Panc1 (cell line): ENCODE data around the gene SYT9. TPM values are rescaled to one million over a fixed set of nuclear protein-coding genes. Genes with fewer than 3 reads are reported as not detected.

Source experiments
- ATAC-seq: fragments of 200-7000 bp; cut with Tn5 transposase; 2 replicates; pipeline ENCODE4 v1.9.1; 2020; ENCODE audit warnings: mild to moderate bottlenecking, moderate library complexity
- BruUV-seq: library from RNA; stranded (reverse); fragments of 400-500 nt; replicated peaks from 2 replicates; lab custom pipeline; 2021; lab: Mats Ljungman, UMichigan
- CTCF ChIA-PET: fragments of 300-600 bp; sonication (Branson Sonifier 250); formaldehyde crosslinking; loops from one replicate; lab custom pipeline; 2022; ENCODE audit warnings: antibody characterized with exemption; lab: Charles Lee
- POLR2A ChIA-PET: fragments of 300-600 bp; sonication (Branson Sonifier 250); formaldehyde crosslinking; loops from one replicate; lab custom pipeline; 2022; ENCODE audit warnings: antibody characterized with exemption; lab: Charles Lee
- DNase-seq: peaks from one replicate; pipeline ENCODE4 v3.0.0-alpha.2; 2010; ENCODE audit warnings: low read depth, low spot score
- H3K27ac ChIP-seq: 2 replicates; pipeline ENCODE4 v1.5.1; 2011; ENCODE audit warnings: mild to moderate bottlenecking, low read length, inconsistent platforms
- H3K27me3 ChIP-seq: fragments of 200-500 bp; sonication (Bioruptor generic); 2 replicates; pipeline ENCODE4 v1.6.0; 2014; ENCODE audit warnings: low read length, inconsistent platforms; ENCODE audit not compliant: control insufficient read depth, insufficient read depth
- H3K36me3 ChIP-seq: fragments of 200-500 bp; sonication (Bioruptor generic); 2 replicates; pipeline ENCODE4 v1.5.1; 2014; ENCODE audit warnings: inconsistent platforms, mild to moderate bottlenecking, low read length, moderate library complexity; ENCODE audit not compliant: control insufficient read depth, insufficient read depth
- H3K4me1 ChIP-seq: 2 replicates; pipeline ENCODE4 v1.5.1; 2011; ENCODE audit warnings: inconsistent platforms, mild to moderate bottlenecking, low read length, moderate library complexity; ENCODE audit not compliant: control insufficient read depth, insufficient read depth
- H3K4me3 ChIP-seq, 2 experiments: 2 replicates each; pipeline ENCODE4 v1.5.1; 2011 to 2012; ENCODE audit warnings: low read depth in 2 of 2, low read length in 2 of 2, mild to moderate bottlenecking in 2 of 2, inconsistent platforms in 1 of 2, moderate library complexity in 1 of 2
- H3K9me3 ChIP-seq: fragments of 200-500 bp; sonication (Bioruptor generic); 2 replicates; pipeline ENCODE4 v1.5.1; 2014; ENCODE audit warnings: low read depth, mild to moderate bottlenecking, inconsistent platforms, low read length, moderate library complexity; ENCODE audit not compliant: control insufficient read depth, insufficient read depth
- CTCF ChIP-seq: fragments of 450-650 bp; IDR thresholded peaks from 2 replicates; pipeline ENCODE4 v1.5.1; 2017; ENCODE audit warnings: mild to moderate bottlenecking
- POLR2AphosphoS5 ChIP-seq: IDR thresholded peaks from 2 replicates; pipeline ENCODE4 v1.6.1; 2012; ENCODE audit warnings: mild to moderate bottlenecking, low read depth, low read length, moderate library complexity
- SIN3A ChIP-seq: IDR thresholded peaks from 2 replicates; pipeline ENCODE4 v1.6.1; 2012; ENCODE audit warnings: low read depth, mild to moderate bottlenecking, low read length, moderate library complexity, borderline replicate concordance; ENCODE audit not compliant: insufficient read depth
- TCF7L2 ChIP-seq: IDR thresholded peaks from 2 replicates; pipeline ENCODE4 v1.6.1; 2011; ENCODE audit warnings: mild to moderate bottlenecking, low read depth, low read length, inconsistent platforms
- in situ Hi-C: cut with HindIII; loops from 2 replicates; pipeline ENCODE4 v1.10.0; 2016; ENCODE audit warnings: low sequenced_read_pairs, low pct_unique_long_range_greater_than_20kb
- intact Hi-C: fragments of 100-400 bp; cut with micrococcal nuclease; formaldehyde crosslinking; loops from one replicate; pipeline ENCODE4 v1.10.0; 2022; ENCODE audit not compliant: unreplicated experiment
- total RNA-seq: library from RNA; stranded (reverse); gene quantifications from one replicate; pipeline ENCODE4 v1.2.1, GENCODE V29; 2021; ENCODE audit not compliant: unreplicated experiment
- TF ChIP-seq, protein P1 (sequence below), 2 experiments: IDR thresholded peaks; 2 replicates each; pipeline ENCODE4 v1.6.1; 2011 to 2012; ENCODE audit warnings: low read depth in 2 of 2, control low read depth in 1 of 2, low read length in 1 of 2, mild to moderate bottlenecking in 1 of 2, moderate library complexity in 1 of 2; ENCODE audit not compliant: insufficient read depth in 1 of 2

The SYT9 gene
- total RNA-seq, 1 experiment from 2014 or later: 3.7 TPM

- H3K4me3 ChIP-seq: no peak overlapping the region
- no peak for ATAC-seq
- no peaks in the 10 kb centered on the region for H3K4me1 ChIP-seq
- ChIA-PET POLR2A (no interaction called here), CTCF (no interaction called here)
- TF ChIP-seq CTCF (no peak), POLR2AphosphoS5 (no peak), TCF7L2 (no peak), SIN3A (no peak)
- TF ChIP-seq, protein P1, sequence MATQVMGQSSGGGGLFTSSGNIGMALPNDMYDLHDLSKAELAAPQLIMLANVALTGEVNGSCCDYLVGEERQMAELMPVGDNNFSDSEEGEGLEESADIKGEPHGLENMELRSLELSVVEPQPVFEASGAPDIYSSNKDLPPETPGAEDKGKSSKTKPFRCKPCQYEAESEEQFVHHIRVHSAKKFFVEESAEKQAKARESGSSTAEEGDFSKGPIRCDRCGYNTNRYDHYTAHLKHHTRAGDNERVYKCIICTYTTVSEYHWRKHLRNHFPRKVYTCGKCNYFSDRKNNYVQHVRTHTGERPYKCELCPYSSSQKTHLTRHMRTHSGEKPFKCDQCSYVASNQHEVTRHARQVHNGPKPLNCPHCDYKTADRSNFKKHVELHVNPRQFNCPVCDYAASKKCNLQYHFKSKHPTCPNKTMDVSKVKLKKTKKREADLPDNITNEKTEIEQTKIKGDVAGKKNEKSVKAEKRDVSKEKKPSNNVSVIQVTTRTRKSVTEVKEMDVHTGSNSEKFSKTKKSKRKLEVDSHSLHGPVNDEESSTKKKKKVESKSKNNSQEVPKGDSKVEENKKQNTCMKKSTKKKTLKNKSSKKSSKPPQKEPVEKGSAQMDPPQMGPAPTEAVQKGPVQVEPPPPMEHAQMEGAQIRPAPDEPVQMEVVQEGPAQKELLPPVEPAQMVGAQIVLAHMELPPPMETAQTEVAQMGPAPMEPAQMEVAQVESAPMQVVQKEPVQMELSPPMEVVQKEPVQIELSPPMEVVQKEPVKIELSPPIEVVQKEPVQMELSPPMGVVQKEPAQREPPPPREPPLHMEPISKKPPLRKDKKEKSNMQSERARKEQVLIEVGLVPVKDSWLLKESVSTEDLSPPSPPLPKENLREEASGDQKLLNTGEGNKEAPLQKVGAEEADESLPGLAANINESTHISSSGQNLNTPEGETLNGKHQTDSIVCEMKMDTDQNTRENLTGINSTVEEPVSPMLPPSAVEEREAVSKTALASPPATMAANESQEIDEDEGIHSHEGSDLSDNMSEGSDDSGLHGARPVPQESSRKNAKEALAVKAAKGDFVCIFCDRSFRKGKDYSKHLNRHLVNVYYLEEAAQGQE (IDR thresholded peaks at IDR 0.05; ENCODE audit: insufficient read depth in 1 of 2, low read depth in 2 of 2, low read length in 1 of 2): no peak
- no peak overlapping the region for H3K27ac ChIP-seq
- no peak for DNase-seq
- intact Hi-C loops (no loop called here), in situ Hi-C loops (no loop called here)
- no peaks in the 10 kb centered on the region for H3K36me3 ChIP-seq
- BruUV-seq: no TSS peak
- H3K9me3 ChIP-seq: no peaks in the 10 kb centered on the region
- H3K27me3 ChIP-seq: no peaks in the 10 kb centered on the region
Observed at GRCh38 chr11:7450836-7451235, 199.1 kb downstream of the SYT9 start.

DNA sequence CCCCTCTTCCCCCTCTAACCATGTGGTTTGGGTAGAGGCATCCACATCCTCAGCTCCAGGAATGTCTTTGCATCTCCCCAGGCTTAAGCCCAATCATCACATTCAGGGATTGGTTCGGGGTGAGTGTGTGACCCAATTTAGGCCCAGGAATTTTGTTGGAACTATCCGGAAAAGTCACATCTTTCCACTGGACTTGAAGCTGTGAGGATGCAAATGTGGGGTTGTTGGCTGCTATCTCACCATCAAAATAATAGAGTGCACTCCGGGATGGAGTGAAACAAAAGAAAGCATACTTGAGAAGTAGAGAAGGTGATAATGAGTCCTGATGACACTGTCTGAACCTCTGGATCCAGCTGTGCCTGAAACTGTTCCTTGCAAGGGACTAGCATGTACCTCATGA is 199.8 kb downstream of the SYT9 start:
- Histone ChIP-seq H3K4me3 (no peak overlapping the region), H3K4me1 (no peaks in the 10 kb centered on the region), H3K9me3 (no peaks in the 10 kb centered on the region), H3K36me3 (no peaks in the 10 kb centered on the region), H3K27ac (no peak overlapping the region), H3K27me3 (no peaks in the 10 kb centered on the region)
- POLR2A ChIA-PET: no interaction called here
- ATAC-seq: no peak
- intact Hi-C loops: no loop called here
- no peak for DNase-seq
- CTCF ChIA-PET: no interaction called here
- BruUV-seq: no TSS peak
- in situ Hi-C loops: no loop called here
- no peak for TF ChIP-seq CTCF
- TF ChIP-seq TCF7L2: no peak
- TF ChIP-seq, protein P1 (IDR thresholded peaks at IDR 0.05; ENCODE audit: insufficient read depth in 1 of 2, low read depth in 2 of 2, low read length in 1 of 2): no peak
- no peak for TF ChIP-seq SIN3A
- TF ChIP-seq POLR2AphosphoS5: no peak
